OCI-LY3 (cell line): ENCODE results near the gene CISH.

Source experiments
- H2AFZ ChIP-seq: fragments of 200-600, 300-600 bp; shearing (Covaris generic); 2 replicates; pipeline ENCODE4 v1.6.0; 2014; ENCODE audit warnings: antibody characterized with exemption, low read depth, low read length
- H3K27ac ChIP-seq: fragments of 200-600, 300-600 bp; sonication (generic); 2 replicates; pipeline ENCODE4 v1.5.1; 2014; ENCODE audit warnings: mild to moderate bottlenecking, low read length, moderate library complexity, mixed read lengths
- H3K27me3 ChIP-seq: fragments of 200-600, 300-600 bp; sonication (generic); 2 replicates; pipeline ENCODE4 v1.6.1; 2014; ENCODE audit warnings: low read depth, low read length, mixed read lengths
- H3K36me3 ChIP-seq: fragments of 200-600, 300-600 bp; sonication (generic); replicated peaks from 2 replicates; pipeline ENCODE3; 2014; ENCODE audit warnings: low read depth, low read length, mixed read lengths
- H3K4me1 ChIP-seq: fragments of 300-600, 200-600 bp; sonication (generic); 2 replicates; pipeline ENCODE4 v1.6.1; 2014; ENCODE audit warnings: low read length, mixed read lengths
- H3K4me2 ChIP-seq: fragments of 200-600, 300-600 bp; sonication (generic); 2 replicates; pipeline ENCODE4 v1.6.1; 2014; ENCODE audit warnings: low read length, mixed read lengths
- H3K4me3 ChIP-seq: fragments of 300-600, 200-600 bp; sonication (generic); 2 replicates; pipeline ENCODE4 v1.5.1; 2014; ENCODE audit warnings: antibody characterized with exemption, mild to moderate bottlenecking, low read length, moderate library complexity
- H3K79me2 ChIP-seq: fragments of 300-600, 200-600 bp; shearing (Covaris generic); 2 replicates; pipeline ENCODE4 v1.6.1; 2014; ENCODE audit warnings: mild to moderate bottlenecking, low read length, mixed read lengths
- H3K9ac ChIP-seq: fragments of 300-600, 200-600 bp; shearing (Covaris generic); 2 replicates; pipeline ENCODE4 v1.6.0; 2014; ENCODE audit warnings: mild to moderate bottlenecking, low read length, moderate library complexity
- H3K9me3 ChIP-seq: fragments of 200-600, 300-600 bp; shearing (Covaris generic); 2 replicates; pipeline ENCODE4 v1.6.1; 2014; ENCODE audit warnings: low read length, mixed read lengths; ENCODE audit not compliant: insufficient read depth
- H4K20me1 ChIP-seq: fragments of 200-600, 300-600 bp; sonication (generic); 2 replicates; pipeline ENCODE4 v1.6.1; 2016; ENCODE audit warnings: low read length, mixed read lengths; ENCODE audit not compliant: insufficient read depth
- CTCF ChIP-seq: fragments of 200-600, 300-600 bp; sonication (generic); IDR thresholded peaks from 2 replicates; pipeline ENCODE4 v1.5.1; 2014; ENCODE audit warnings: antibody characterized with exemption, low read length, low read depth
- EZH2phosphoT487 ChIP-seq: fragments of 200-600 bp; shearing (Covaris generic); IDR thresholded peaks from 2 replicates; pipeline ENCODE4 v1.6.1; 2018; ENCODE audit warnings: antibody characterized with exemption, mixed run types, low read depth

The CISH gene

DNA sequence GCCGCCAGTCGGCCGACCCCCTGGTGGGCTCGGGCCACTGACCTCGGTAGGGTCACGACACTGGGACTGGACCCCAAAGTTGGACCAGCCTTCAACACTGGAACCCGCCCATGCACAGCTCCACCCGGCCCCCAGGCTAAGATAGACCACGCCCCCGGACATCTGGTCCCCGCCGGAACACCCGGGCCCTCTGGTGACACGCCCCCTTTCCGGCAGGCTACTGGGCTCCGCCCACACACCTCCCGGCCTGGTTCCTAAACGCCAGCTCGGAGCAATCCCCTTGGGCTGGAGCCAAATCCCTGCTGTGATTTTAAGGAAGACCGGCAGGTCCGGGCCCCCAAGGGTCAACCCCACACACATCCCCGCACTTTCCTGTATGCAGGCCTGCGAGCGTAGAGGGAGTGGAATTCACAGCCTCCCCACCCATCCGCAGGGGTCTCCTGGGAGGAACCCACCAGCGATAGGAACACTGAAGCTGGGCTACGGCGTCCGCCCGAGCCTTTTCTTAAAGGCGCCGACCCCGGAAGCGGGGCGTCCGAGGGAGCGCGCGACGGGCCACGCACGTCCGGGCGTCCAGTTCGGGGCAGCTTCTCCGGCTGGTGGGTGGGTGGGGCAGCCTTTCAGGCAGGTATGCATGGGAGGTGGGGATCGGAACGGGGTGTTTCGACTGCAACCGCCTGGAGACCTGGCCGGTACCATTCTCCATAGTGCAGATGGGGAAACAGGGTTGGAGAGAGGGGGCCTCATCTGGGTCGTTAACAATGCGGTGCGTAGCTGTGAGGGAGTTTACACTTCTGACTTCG, 42.4 kb downstream of the CISH start, which contains the start of gene HEMK1:
TSS of gene HEMK1 (plus strand) at position 576 of the 803 bp plus-strand sequence. CDS start 1,583 bp downstream, outside the sequence.
- peaks cover 10% of the 10 kb centered on the region; the same call in 1 of the 2 replicates for H3K79me2 ChIP-seq
- H3K4me2 ChIP-seq = peak within 1 kb of the TSS; percentile 82
- H2AFZ ChIP-seq = peak within 1 kb of the TSS; percentile 69
- peaks cover 10% of the 10 kb centered on the region for H3K36me3 ChIP-seq
- H3K27me3 ChIP-seq = peaks cover 10% of the 10 kb centered on the region; the same call in 1 of the 2 replicates
- no peak for TF ChIP-seq EZH2phosphoT487
- peak within 1 kb of the TSS; percentile 87 for H3K9ac ChIP-seq
- H3K27ac ChIP-seq = peak within 1 kb of the TSS; percentile 65
- H4K20me1 ChIP-seq = no peaks in the 10 kb centered on the region
- peak within 1 kb of the TSS; percentile 99 for H3K4me3 ChIP-seq
- peaks cover 23% of the 10 kb centered on the region for H3K4me1 ChIP-seq
- no peaks in the 10 kb centered on the region for H3K9me3 ChIP-seq

GRCh38 chr3:50567386-50568167, 44.0 kb downstream of the CISH start, which contains the start of gene C3orf18:
Gene C3orf18, minus strand, starts transcription at chr3:50567747. Its CDS starts 2,048 bp downstream, at chr3:50565699.
- Histone ChIP-seq H3K4me3 (peak within 1 kb of the TSS; percentile 99), H3K27ac (peak within 1 kb of the TSS; percentile 36), H4K20me1 (no peaks in the 10 kb centered on the region), H3K36me3 (peaks cover 3% of the 10 kb centered on the region), H2AFZ (peak within 1 kb of the TSS; percentile 49; the same call in 1 of the 2 replicates), H3K9ac (peak within 1 kb of the TSS; percentile 72), H3K9me3 (no peaks in the 10 kb centered on the region), H3K27me3 (peaks cover 10% of the 10 kb centered on the region; the same call in 1 of the 2 replicates), H3K79me2 (peaks cover 10% of the 10 kb centered on the region; the same call in 1 of the 2 replicates), H3K4me1 (peaks cover 23% of the 10 kb centered on the region), H3K4me2 (peak within 1 kb of the TSS; percentile 82)
- TF ChIP-seq EZH2phosphoT487 (no peak), CTCF (no peak)

- no peak for TF ChIP-seq EZH2phosphoT487
- no peak for TF ChIP-seq CTCF
- peak overlapping the region; percentile 68 for H3K9ac ChIP-seq
- H3K27me3 ChIP-seq = peaks cover 10% of the 10 kb centered on the region; the same call in 1 of the 2 replicates
- H3K9me3 ChIP-seq = no peaks in the 10 kb centered on the region
- H3K27ac ChIP-seq = no peak overlapping the region
- H3K4me1 ChIP-seq = peaks cover 21% of the 10 kb centered on the region
- peak overlapping the region; percentile 43; the same call in 1 of the 2 replicates for H2AFZ ChIP-seq
- peak overlapping the region; percentile 82 for H3K4me2 ChIP-seq
- peak overlapping the region; percentile 99 for H3K4me3 ChIP-seq
- no peaks in the 10 kb centered on the region for H3K36me3 ChIP-seq
- peaks cover 10% of the 10 kb centered on the region; the same call in 1 of the 2 replicates for H3K79me2 ChIP-seq
- no peaks in the 10 kb centered on the region for H4K20me1 ChIP-seq
Observed at GRCh38 chr3:50567011-50567385, 44.6 kb downstream of the CISH start.

DNA sequence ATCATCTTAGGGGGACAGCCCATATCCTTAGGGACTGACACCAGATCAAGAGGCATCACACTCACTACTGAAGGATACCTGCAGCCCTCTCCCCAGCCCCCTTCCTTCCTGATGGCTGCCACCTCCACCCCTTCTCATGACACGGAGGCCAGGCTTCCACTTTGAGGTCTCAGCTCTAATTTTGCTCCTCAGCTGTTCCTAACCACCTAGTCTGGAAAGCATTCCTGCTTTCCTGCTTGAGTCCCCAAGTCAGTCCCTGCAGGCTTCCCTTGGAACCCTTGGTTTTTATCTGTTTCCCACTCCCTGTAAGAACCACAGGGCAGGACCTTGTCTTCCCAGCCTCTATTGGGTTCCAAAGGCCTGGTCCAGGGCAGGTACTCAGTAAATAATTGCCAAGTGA, 47.3 kb downstream of the CISH start:
- peaks cover 13% of the 10 kb centered on the region for H3K4me1 ChIP-seq
- H3K36me3 ChIP-seq = no peaks in the 10 kb centered on the region

More for the DNA sequence above, 47.3 kb downstream of the CISH start:
- H3K79me2 ChIP-seq = no peaks in the 10 kb centered on the region
- H3K9ac ChIP-seq = no peak overlapping the region
- TF ChIP-seq EZH2phosphoT487 (no peak), CTCF (no peak)
- H3K9me3 ChIP-seq = no peaks in the 10 kb centered on the region
- H4K20me1 ChIP-seq = no peaks in the 10 kb centered on the region
- no peak overlapping the region for H2AFZ ChIP-seq
- H3K27ac ChIP-seq = no peak overlapping the region
- no peak overlapping the region for H3K4me3 ChIP-seq
- H3K27me3 ChIP-seq = peaks cover 10% of the 10 kb centered on the region; the same call in 1 of the 2 replicates
- no peak overlapping the region for H3K4me2 ChIP-seq
